Measurements from ENCODE around the gene AKR1C8. TPM values are rescaled to one million over a fixed set of nuclear protein-coding genes. Genes with fewer than 3 reads are reported as not detected.

Gene AKR1C8
- total and polyA plus RNA-seq, 8 donors: 0.26 TPM; not detected in 7

- ATAC-seq (no peak), DNase-seq (no peak)
- no peak for TF ChIP-seq CTCF (IDR thresholded peaks at IDR 0.05)
- Histone ChIP-seq H3K27me3 (no peaks in the 10 kb centered on the region), H3K27ac (no peak overlapping the region), H3K4me3 (no peak overlapping the region), H3K9me3 (peaks cover 0 to 23% of the 10 kb centered on the region in 2 donors), H3K4me1 (no peaks in the 10 kb centered on the region), H3K36me3 (no peaks in the 10 kb centered on the region)
- intact Hi-C loops (cut with DNase I): no loop called here
These were observed 33.9 kb downstream of the AKR1C8 start for GRCh38 chr10:5151076-5151475.

- Histone ChIP-seq H3K4me1 (no peaks in the 10 kb centered on the region), H3K36me3 (no peaks in the 10 kb centered on the region), H3K27ac (no peak overlapping the region), H3K9me3 (peaks cover 0 to 27% of the 10 kb centered on the region in 2 donors), H3K4me3 (no peak overlapping the region), H3K27me3 (no peaks in the 10 kb centered on the region)
- ATAC-seq: no peak
- intact Hi-C loops (cut with DNase I): no loop called here
- no peak for TF ChIP-seq CTCF (IDR thresholded peaks at IDR 0.05)
- no peak for DNase-seq
These were observed 36.3 kb downstream of the AKR1C8 start for GRCh38 chr10:5148678-5149032.

- peaks cover 0 to 28% of the 10 kb centered on the region in 2 donors for H3K9me3 ChIP-seq
- intact Hi-C loops (cut with DNase I): no loop called here
- no peaks in the 10 kb centered on the region for H3K4me1 ChIP-seq
- ATAC-seq: no peak
- no peak overlapping the region for H3K27ac ChIP-seq
- H3K27me3 ChIP-seq: no peaks in the 10 kb centered on the region
- no peak for TF ChIP-seq CTCF (IDR thresholded peaks at IDR 0.05)
- H3K4me3 ChIP-seq: no peak overlapping the region
- DNase-seq: no peak
- H3K36me3 ChIP-seq: no peaks in the 10 kb centered on the region
These were observed 36.8 kb downstream of the AKR1C8 start for GRCh38 chr10:5147981-5148677.

- H3K27me3 ChIP-seq: no peaks in the 10 kb centered on the region
- no peaks in the 10 kb centered on the region for H3K4me1 ChIP-seq
- H3K4me3 ChIP-seq: no peak overlapping the region
- H3K36me3 ChIP-seq: no peaks in the 10 kb centered on the region
- no peak for TF ChIP-seq CTCF (IDR thresholded peaks at IDR 0.05)
- H3K9me3 ChIP-seq: peaks cover 0 to 28% of the 10 kb centered on the region in 2 donors
- intact Hi-C loops (cut with DNase I): no loop called here
- H3K27ac ChIP-seq: no peak overlapping the region
- ATAC-seq (no peak), DNase-seq (no peak)
These were observed 37.5 kb downstream of the AKR1C8 start for GRCh38 chr10:5147255-5147980.

GRCh38 chr10:5146920-5147254 is 38.1 kb downstream of the AKR1C8 start:
- Histone ChIP-seq H3K4me3 (no peak overlapping the region), H3K9me3 (peaks cover 0 to 28% of the 10 kb centered on the region in 2 donors), H3K27me3 (no peaks in the 10 kb centered on the region), H3K4me1 (no peaks in the 10 kb centered on the region), H3K36me3 (no peaks in the 10 kb centered on the region), H3K27ac (no peak overlapping the region)
- ATAC-seq (no peak), DNase-seq (no peak)
- intact Hi-C loops (cut with DNase I): no loop called here
- no peak for TF ChIP-seq CTCF (IDR thresholded peaks at IDR 0.05)

All from left lung (tissue), 10 donors.